ENCODE measurements around the gene VWA5A. TPM values are rescaled to one million over a fixed set of nuclear protein-coding genes. Genes with fewer than 3 reads are reported as not detected.

Gene VWA5A, protein sequence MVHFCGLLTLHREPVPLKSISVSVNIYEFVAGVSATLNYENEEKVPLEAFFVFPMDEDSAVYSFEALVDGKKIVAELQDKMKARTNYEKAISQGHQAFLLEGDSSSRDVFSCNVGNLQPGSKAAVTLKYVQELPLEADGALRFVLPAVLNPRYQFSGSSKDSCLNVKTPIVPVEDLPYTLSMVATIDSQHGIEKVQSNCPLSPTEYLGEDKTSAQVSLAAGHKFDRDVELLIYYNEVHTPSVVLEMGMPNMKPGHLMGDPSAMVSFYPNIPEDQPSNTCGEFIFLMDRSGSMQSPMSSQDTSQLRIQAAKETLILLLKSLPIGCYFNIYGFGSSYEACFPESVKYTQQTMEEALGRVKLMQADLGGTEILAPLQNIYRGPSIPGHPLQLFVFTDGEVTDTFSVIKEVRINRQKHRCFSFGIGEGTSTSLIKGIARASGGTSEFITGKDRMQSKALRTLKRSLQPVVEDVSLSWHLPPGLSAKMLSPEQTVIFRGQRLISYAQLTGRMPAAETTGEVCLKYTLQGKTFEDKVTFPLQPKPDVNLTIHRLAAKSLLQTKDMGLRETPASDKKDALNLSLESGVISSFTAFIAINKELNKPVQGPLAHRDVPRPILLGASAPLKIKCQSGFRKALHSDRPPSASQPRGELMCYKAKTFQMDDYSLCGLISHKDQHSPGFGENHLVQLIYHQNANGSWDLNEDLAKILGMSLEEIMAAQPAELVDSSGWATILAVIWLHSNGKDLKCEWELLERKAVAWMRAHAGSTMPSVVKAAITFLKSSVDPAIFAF
- 10 to 100 TPM; 16.4 to 39.0 (median 32.9) TPM for total RNA-seq

DNA sequence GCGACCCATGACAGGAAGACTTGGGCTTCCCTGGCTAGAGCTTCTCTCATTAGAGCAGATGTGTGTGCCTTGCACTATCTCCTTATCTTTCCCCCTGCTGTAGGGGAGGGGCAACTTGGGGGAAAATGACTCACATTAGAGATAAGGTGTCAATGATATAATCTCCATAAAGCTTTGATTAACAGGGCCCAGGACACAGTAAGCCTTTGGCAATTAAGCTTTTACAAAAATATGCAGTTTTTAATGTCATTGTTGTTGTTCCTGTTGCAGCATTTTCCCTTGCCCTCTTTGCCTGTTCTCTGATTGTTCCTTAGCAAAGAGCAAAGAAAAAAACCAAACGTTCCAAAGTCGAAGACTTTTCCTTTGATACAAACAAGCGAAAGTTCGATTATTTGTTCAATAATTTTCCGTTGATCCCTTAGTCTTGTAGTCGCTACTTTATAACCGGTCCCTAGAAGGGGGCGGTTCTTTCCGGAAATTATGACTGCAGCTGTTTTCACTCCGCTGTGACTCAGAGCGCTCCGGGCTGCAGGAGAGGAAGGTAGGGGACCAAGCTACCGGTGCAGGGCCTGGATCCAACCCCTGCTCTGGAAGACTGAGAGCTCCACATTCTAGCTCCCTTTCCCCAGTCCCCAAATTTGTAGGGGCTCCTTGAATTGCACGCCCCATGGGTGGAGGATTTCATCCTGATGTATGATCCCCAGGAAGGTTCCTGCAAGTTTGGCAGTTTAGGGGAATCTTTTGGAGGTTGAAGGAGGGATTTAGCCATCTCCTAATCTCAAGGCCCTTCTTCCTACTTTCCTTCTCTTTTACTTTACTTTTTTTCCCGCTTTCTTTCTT, at the start of gene VWA5A:
Gene VWA5A, plus strand, starts transcription at position 509 of the 840 bp plus-strand sequence. CDS start 2,062 bp downstream, outside the sequence.
- peak in 1 of 2 donors; percentile 85 for DNase-seq

DNA sequence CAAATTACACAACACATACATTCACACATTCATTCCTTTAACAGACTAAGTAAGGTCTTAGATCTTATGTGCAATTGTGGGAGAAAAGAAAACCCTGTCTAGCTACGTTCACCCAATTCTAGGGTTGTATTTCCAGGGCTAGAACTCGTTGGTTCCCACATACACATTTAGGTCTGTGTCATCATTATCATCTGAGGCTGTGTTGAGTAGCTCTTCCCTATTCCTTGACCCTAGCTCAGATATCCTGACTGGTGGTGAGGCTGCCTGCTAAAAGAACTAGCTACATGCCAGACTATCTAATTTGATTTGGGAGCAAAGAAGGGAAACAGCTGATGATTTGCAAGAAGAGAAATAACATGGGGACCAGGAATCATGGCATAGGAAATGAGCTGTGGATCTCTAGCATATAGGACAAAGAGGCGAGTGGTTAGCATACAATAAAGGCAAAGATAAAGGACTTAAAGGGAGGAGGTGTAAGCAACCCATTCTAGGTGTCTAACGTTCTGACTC, 46.6 kb upstream of the VWA5A start:
- Histone ChIP-seq H3K27ac (no peak overlapping the region), H3K9me3 (no peaks in the 10 kb centered on the region), H3K4me1 (peaks cover 0 to 17% (median 10%) of the 10 kb centered on the region in 4 donors), H3K27me3 (no peaks in the 10 kb centered on the region), H3K4me3 (no peak overlapping the region), H3K36me3 (no peaks in the 10 kb centered on the region)
- TF ChIP-seq POLR2AphosphoS5 (IDR thresholded peaks at IDR 0.05) (no peak), EP300 (IDR thresholded peaks at IDR 0.05) (no peak), POLR2A (IDR thresholded peaks at IDR 0.05) (no peak)
- TF ChIP-seq, protein P1, sequence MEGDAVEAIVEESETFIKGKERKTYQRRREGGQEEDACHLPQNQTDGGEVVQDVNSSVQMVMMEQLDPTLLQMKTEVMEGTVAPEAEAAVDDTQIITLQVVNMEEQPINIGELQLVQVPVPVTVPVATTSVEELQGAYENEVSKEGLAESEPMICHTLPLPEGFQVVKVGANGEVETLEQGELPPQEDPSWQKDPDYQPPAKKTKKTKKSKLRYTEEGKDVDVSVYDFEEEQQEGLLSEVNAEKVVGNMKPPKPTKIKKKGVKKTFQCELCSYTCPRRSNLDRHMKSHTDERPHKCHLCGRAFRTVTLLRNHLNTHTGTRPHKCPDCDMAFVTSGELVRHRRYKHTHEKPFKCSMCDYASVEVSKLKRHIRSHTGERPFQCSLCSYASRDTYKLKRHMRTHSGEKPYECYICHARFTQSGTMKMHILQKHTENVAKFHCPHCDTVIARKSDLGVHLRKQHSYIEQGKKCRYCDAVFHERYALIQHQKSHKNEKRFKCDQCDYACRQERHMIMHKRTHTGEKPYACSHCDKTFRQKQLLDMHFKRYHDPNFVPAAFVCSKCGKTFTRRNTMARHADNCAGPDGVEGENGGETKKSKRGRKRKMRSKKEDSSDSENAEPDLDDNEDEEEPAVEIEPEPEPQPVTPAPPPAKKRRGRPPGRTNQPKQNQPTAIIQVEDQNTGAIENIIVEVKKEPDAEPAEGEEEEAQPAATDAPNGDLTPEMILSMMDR (IDR thresholded peaks at IDR 0.05): no peak
- WGBS, 2 donors: 52 to 53% methylated on average over 4 of the region's 4 CpGs
- DNase-seq (no peak), ATAC-seq (ENCODE audit: low FRiP score in 2 of 2) (no peak)

More for the DNA sequence above, at the start of gene VWA5A:
- Histone ChIP-seq H3K36me3 (peaks cover 0 to 25% (median 12%) of the 10 kb centered on the region in 4 donors), H3K4me1 (peaks cover 3 to 9% (median 8%) of the 10 kb centered on the region in 4 donors), H3K4me3 (peak within 1 kb of the TSS; percentile 54 to 74 (median 62)), H3K27ac (peak within 1 kb of the TSS; percentile 57 to 77 (median 66)), H3K27me3 (no peaks in the 10 kb centered on the region), H3K9me3 (no peaks in the 10 kb centered on the region)
- TF ChIP-seq POLR2A (IDR thresholded peaks at IDR 0.05) (peak in 3 of 4 donors; percentile 61 to 90 (median 77)), POLR2AphosphoS5 (IDR thresholded peaks at IDR 0.05) (peak; percentile 62 to 90), EP300 (IDR thresholded peaks at IDR 0.05) (no peak)
- WGBS, 2 donors: 3 to 4% methylated on average over 14 to 16 of the region's 16 CpGs
- peak; percentile 93 to 97 for ATAC-seq (ENCODE audit: low FRiP score in 2 of 2)

DNA sequence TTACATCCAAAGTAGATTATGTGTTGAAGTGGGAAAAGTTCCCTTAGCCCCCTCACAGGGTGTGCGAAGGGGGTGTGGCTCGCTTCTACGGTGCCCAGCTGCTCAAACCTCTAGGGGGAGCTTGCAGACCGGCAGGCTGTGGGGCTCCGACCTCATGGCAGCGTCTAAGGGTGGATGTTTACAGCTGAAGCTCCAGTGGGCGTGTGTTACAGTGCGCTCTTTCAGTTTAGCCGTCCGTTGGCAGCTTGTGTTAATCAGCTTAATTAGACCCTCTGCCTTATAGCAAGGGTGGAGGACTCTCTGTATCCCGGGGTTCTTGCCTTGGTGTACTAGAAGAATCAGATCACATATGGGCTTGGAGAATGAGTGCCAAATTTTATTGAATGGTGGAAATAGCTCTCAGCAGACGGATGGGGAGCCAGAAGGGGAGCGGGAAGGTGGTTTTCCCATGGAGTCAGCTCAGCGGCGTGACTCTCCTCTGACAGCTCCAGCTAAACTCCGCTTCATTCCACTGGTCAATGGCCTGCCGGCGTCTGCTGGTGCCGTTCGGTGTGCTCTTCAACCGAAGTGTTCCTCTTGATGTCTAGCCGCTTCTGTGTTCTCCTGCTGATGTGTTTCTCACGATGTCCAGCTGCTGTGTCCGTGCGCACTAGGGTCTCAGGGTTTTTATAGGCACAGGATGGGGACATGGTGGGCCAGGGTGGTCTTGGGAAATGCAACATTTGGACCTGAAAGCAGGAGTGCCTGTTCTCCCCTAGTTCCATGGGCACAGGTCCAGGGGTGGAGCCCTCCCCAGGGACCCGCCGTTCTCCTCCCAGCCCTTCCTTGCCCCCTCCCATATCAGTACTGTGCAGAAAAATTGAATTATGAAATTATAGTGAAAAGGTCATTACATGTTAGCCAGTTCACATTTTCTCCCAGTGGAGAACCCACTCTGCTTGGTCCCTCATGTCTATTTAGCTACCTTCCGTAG, 45.5 kb upstream of the VWA5A start:
- 29 to 43% methylated on average over 13 to 28 of the region's 28 CpGs for WGBS, 2 donors

More for the DNA sequence above, 45.5 kb upstream of the VWA5A start:
- H3K27ac ChIP-seq: no peak overlapping the region
- no peaks in the 10 kb centered on the region for H3K27me3 ChIP-seq
- ATAC-seq (ENCODE audit: low FRiP score in 2 of 2) (peak; percentile 75 to 79), DNase-seq (peak; percentile 13 to 59)
- TF ChIP-seq, protein P1 (IDR thresholded peaks at IDR 0.05): peak in 4 of 6 experiments; percentile 34 to 40 (median 36)
- no peak for TF ChIP-seq EP300 (IDR thresholded peaks at IDR 0.05)
- TF ChIP-seq POLR2AphosphoS5 (IDR thresholded peaks at IDR 0.05): no peak
- peaks cover 0 to 17% (median 10%) of the 10 kb centered on the region in 4 donors for H3K4me1 ChIP-seq
- H3K4me3 ChIP-seq: peak overlapping the region in 3 of 4 donors; percentile 3 to 13 (median 10)
- H3K9me3 ChIP-seq: no peaks in the 10 kb centered on the region
- H3K36me3 ChIP-seq: no peaks in the 10 kb centered on the region

Data from upper lobe of left lung (tissue), 6 donors.